ENCODE data around the gene CLPTM1L.

DNA sequence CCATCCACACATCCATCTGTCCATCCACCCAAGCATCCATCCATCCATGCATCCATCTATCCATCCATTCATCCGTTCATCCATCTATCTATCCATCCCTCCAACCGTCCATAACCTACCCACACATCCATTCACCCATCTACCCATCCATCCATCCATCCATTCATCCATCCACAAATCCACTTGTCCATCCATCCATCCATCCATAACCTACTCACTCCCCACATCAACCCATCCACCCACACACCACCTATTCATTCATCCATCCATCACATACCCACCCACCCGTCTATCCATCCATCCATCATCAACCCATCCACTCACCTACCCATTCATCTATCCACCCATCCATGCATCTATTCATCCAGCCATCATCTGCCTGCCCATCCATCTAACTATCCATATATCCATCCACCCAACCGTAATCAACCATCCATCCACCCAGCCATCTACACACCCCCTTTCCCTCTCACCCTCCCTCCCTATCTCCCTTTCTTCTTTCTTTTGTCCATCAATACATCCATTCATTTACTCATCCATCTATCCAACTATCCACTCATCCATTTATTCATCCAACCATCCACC, 43.6 kb upstream of the CLPTM1L start:
- no peak for TF ChIP-seq ZBTB1 (tag by site-specific recombination; IDR thresholded peaks at IDR 0.05)
- no peak for TF ChIP-seq ZBTB48 (tag by site-specific recombination; IDR thresholded peaks at IDR 0.05)
- TF ChIP-seq SP3 (tag by site-specific recombination; IDR thresholded peaks at IDR 0.05), result no peak
- TF ChIP-seq ZNF707 (tag by site-specific recombination; IDR thresholded peaks at IDR 0.05), result no peak
- TF ChIP-seq, protein P1, sequence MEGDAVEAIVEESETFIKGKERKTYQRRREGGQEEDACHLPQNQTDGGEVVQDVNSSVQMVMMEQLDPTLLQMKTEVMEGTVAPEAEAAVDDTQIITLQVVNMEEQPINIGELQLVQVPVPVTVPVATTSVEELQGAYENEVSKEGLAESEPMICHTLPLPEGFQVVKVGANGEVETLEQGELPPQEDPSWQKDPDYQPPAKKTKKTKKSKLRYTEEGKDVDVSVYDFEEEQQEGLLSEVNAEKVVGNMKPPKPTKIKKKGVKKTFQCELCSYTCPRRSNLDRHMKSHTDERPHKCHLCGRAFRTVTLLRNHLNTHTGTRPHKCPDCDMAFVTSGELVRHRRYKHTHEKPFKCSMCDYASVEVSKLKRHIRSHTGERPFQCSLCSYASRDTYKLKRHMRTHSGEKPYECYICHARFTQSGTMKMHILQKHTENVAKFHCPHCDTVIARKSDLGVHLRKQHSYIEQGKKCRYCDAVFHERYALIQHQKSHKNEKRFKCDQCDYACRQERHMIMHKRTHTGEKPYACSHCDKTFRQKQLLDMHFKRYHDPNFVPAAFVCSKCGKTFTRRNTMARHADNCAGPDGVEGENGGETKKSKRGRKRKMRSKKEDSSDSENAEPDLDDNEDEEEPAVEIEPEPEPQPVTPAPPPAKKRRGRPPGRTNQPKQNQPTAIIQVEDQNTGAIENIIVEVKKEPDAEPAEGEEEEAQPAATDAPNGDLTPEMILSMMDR (tag by site-specific recombination; IDR thresholded peaks at IDR 0.05), result no peak
- TF ChIP-seq SP2 (tag by site-specific recombination; IDR thresholded peaks at IDR 0.05), result no peak
- no peak for TF ChIP-seq ZNF48 (tag by site-specific recombination; IDR thresholded peaks at IDR 0.05)
- no peak for TF ChIP-seq ZNF629 (tag by site-specific recombination; IDR thresholded peaks at IDR 0.05)

Data from HEK293 (cell line).